ENCODE measurements around the gene TMEM192.
"Not testable (repeated sequence)": the region's sequence is repeated elsewhere in the genome, so short reads cannot be mapped to it uniquely, and the experiment has no call there.

TMEM192 gene

DNA sequence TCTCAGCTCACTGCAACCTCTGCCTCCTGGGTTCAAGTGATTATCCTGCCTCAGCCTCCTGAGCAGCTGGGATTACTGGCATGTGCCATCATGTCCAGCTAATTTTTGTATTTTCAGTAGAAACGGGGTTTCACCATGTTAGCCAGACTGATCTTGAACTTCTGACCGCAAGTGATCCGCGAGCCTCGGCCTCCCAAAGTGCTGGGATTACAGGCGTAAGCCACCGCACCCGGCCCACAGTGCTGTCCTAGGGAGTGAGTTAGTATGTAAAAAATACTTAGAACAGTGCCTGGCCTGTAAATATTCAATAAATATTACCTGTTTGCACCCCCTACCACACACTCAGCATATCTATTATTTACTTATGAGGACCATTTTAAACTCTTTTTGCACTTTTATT is 20.5 kb downstream of the TMEM192 start:
- DNase-seq (ENCODE audit: low read depth), result not testable (repeated sequence)

DNA sequence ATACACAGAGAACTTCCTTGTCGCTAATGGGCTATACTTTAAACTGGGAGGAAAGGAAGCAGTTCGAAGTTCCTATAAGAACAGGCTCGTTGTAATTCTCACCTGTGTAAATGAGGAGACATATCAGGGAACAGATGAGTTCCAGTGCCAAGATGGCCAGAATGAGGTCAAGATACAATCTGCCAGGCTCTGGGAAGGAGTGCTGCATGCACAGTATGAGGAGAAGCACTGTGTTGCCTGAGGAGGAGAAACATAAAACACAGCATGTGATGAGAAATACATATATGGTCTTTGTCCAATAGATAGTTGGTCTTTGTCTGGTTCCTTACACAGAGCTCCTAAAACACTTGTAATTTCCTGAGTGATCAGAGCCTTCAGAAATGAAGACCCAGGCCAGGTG is 24.3 kb downstream of the TMEM192 start:
- DNase-seq (ENCODE audit: low read depth), result no peak

DNA sequence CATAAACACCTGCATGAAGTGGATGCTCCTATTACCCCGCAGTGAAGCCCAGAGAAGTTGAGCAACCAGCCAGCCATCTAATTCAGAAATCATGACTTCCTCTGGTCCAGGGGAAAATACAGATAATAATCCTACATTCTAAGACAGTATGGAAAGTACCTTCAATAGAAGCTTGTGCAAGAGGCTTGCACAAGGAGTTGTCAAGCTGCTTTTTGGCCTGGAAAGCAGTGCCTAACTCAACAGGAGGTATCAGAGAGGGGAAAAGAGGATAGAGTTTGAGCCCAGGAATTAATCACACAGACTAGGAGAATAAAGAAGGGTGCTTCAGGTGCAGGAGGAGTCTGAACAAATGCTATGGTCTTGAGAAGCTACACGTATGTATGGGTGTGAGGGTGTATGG is 26.7 kb downstream of the TMEM192 start:
- DNase-seq (ENCODE audit: low read depth), result peak; percentile 55

- DNase-seq (ENCODE audit: low read depth), result not testable (repeated sequence)
Measured at GRCh38 chr4:165084787-165085186, 27.9 kb downstream of the TMEM192 start.

- peak; percentile 73 for DNase-seq (ENCODE audit: low read depth)
Measured at GRCh38 chr4:165079476-165079875, 33.2 kb downstream of the TMEM192 start.

- no peak for DNase-seq (ENCODE audit: low read depth)
Measured at GRCh38 chr4:165077034-165077578, 35.6 kb downstream of the TMEM192 start.

DNA sequence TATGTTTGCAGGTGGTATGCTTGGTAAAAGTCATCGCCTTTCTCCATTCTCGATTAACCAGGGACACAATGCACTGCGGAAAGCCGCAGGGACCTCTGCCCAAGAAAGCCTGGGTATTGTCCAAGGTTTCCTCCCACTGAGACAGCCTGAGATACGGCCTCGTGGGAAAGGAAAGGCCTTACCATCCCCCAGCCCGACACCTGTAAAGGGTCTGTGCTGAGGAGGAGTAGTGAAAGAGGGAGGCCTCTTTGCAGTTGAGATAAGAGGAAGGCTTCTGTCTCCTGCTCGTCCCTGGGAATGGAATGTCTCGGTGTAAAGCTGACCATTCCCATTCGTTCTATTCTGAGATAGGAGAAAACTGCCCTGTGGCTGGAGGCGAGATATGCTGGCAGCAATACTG is 39.3 kb downstream of the TMEM192 start:
- DNase-seq (ENCODE audit: low read depth), result not testable (repeated sequence)

DNA sequence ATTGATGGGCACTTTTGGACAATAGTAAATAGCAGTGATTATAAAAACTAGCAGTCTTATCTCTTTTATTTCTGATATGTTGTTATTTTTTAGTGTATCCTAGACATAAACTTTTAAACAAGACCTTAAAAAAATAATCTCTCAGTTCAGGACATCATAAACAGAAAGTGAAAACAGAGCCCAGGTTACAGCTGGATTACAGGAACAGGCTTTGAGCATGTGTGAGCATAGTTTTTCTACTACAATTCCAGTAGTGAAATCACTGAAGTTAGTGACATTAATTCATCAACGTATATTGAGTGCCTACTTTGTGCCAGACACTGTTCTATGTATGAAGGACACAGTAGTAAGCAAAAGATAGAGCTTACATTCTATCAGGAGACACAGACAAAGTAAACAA is 42.1 kb downstream of the TMEM192 start:
- no peak for DNase-seq (ENCODE audit: low read depth)

DNA sequence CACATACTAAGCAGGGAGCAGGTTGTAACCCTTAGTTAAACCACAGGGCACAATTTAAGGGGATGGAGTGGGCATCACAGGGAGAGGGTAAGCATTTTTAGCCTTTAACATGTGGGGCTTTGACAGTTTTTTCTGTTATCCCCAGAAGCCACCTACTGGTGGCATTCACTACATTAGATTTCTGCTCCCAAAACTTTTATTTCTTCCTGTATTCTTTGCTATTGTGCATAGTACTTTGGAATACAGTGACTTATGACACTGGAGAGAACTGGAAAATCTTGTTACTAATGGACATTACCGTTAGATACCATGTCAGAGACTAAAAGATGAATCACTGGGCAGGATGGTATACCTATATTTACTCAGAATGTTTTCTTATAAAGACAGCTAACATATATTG is 51.7 kb downstream of the TMEM192 start:
- no peak for DNase-seq (ENCODE audit: low read depth)

DNA sequence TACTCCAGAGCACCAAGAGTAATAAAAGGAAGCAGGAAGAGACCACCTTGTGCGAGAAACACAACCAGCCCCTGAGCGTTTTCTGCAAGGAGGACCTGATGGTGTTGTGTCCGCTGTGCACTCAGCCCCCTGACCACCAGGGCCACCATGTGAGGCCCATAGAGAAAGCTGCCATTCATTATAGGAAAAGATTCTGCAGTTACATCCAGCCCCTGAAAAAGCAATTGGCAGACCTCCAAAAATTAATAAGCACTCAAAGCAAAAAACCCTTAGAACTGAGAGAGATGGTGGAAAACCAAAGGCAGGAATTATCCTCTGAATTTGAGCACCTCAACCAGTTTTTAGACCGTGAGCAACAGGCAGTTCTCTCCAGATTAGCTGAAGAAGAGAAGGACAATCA is 53.3 kb downstream of the TMEM192 start:
- DNase-seq (ENCODE audit: low read depth), result no peak

DNA sequence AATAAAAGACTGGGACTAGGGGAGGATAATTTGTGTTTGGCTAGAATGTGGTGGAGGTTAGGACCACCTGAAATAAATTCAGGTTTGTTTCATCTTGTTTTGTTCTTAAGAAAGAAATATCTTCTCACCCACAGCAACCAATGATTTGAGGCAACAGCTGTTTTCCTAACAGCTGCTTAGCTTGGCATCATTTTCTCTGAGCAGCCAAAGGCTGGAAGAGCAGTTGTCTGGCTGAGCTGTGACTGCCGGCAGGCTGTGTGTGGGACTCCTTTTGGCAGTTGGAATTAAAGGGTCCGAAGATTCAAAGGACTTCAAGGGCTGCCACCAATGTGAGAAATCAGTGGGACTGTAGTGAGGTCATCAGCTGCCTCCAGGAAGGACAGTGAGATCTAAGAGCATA is 54.0 kb downstream of the TMEM192 start:
- no peak for DNase-seq (ENCODE audit: low read depth)

DNA sequence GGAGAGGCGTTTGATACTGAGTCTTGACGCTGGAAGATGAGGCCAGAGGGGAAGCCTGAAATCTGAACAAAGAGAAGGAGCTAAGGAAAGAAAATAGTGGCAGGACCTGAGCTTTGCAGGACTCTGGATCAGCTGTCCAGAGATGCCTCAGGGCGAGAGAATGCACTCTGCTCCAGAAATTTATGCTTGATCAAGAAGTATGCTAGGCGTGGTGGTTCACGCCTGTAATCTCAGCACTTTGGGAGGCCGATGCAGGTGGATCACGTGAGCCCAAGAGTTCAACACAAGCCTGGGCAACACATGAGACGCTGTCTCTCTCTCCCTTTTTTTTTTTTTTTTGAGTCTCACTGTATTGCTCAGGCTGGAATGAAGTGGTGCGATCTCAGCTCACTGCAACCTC is 57.1 kb downstream of the TMEM192 start:
- no peak for DNase-seq (ENCODE audit: low read depth)

DNA sequence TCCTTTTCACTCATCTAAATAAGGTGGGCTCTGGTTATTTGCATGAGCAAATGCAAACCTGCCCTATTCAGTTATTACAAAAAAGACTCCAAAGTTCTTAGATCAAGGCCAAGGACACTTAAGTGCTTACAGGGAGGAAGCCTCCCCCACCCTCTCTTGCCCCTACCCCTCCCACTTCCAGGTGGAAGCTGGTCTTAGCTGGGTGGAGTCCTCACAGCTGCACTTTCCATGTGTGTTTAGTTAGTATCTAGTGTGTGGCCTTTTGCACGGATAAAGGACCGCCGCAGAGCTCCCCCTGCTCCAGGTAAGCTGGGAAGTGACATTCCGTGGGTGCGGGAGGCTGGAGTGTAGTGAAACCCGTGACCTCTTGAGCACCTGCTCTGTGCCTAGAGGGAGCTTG is 59.0 kb downstream of the TMEM192 start, which contains the start of gene TRIM75:
TSS of gene TRIM75 (plus strand) at position 222 of the 400 bp plus-strand sequence. CDS start 5,282 bp downstream, outside the sequence.
- no peak for DNase-seq (ENCODE audit: low read depth)

GRCh38 chr4:165052627-165053026 is 60.0 kb downstream of the TMEM192 start:
- no peak for DNase-seq (ENCODE audit: low read depth)

GRCh38 chr4:165048170-165048569 is 64.5 kb downstream of the TMEM192 start:
- no peak for DNase-seq (ENCODE audit: low read depth)

GRCh38 chr4:165031436-165032211 is 81.0 kb downstream of the TMEM192 start, which contains the start of gene TRIM60:
TSS of gene TRIM60 (plus strand) at chr4:165031999. CDS start at chr4:165040073, 8,074 bp downstream.
- no peak for DNase-seq (ENCODE audit: low read depth)

- no peak for DNase-seq (ENCODE audit: low read depth)
Measured at GRCh38 chr4:165027762-165028402, 84.8 kb downstream of the TMEM192 start.

DNA sequence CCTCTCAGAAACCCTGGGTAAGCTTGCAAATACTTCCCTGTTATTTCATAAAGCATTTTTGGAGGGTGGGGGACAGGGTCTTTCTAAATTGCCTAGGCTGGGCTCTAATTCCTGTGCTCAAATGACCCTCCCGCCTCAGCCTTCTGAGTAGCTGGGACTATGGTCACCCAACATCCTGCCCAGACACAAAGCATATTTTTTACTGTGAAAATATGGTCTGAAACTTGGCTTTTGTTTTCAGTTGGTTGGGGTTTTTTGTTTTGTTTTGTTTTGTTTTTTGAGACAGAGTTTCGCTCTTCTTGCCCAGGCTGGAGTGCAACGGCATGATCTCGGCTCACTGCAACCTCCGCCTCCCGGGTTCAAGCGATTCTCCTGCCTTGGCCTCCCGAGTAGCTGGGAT is 86.9 kb downstream of the TMEM192 start:
- DNase-seq (ENCODE audit: low read depth), result not testable (repeated sequence)
